Measurements from ENCODE around the gene DSCAML1.

The DSCAML1 gene, protein sequence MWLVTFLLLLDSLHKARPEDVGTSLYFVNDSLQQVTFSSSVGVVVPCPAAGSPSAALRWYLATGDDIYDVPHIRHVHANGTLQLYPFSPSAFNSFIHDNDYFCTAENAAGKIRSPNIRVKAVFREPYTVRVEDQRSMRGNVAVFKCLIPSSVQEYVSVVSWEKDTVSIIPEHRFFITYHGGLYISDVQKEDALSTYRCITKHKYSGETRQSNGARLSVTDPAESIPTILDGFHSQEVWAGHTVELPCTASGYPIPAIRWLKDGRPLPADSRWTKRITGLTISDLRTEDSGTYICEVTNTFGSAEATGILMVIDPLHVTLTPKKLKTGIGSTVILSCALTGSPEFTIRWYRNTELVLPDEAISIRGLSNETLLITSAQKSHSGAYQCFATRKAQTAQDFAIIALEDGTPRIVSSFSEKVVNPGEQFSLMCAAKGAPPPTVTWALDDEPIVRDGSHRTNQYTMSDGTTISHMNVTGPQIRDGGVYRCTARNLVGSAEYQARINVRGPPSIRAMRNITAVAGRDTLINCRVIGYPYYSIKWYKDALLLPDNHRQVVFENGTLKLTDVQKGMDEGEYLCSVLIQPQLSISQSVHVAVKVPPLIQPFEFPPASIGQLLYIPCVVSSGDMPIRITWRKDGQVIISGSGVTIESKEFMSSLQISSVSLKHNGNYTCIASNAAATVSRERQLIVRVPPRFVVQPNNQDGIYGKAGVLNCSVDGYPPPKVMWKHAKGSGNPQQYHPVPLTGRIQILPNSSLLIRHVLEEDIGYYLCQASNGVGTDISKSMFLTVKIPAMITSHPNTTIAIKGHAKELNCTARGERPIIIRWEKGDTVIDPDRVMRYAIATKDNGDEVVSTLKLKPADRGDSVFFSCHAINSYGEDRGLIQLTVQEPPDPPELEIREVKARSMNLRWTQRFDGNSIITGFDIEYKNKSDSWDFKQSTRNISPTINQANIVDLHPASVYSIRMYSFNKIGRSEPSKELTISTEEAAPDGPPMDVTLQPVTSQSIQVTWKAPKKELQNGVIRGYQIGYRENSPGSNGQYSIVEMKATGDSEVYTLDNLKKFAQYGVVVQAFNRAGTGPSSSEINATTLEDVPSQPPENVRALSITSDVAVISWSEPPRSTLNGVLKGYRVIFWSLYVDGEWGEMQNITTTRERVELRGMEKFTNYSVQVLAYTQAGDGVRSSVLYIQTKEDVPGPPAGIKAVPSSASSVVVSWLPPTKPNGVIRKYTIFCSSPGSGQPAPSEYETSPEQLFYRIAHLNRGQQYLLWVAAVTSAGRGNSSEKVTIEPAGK (N-terminal part only)

DNA sequence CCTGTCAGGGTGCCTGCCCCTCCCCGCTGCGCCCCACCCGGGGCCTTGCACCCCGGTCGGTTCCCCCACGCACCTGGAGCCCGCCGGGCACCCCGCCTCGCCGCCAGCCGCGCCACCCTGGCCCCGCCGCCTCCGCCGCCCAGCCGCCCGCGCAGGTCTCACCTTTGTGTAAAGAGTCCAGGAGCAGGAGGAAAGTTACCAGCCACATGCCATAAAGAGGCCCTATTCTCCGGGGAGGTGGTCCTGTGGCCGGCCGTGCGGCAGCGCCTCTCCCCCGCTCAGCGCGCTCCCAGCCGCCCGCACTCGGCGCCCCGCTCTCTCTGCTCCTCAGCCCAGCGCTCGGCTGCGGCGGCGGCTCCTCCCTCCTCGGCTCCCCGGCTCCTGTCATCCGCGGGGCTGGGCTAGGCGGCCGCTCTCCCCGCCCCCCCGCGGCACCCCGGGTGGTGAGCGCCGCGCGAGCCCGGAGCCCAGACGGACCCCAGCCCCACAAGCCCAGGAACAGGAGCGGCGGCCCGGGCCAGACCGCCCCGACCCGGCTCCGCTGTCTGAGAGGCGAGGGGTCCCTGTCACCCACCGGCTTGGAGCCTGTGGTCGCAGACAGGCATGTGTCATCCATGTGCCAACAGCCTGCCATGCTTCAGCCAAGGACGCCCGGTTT is at the start of gene DSCAML1:
DSCAML1 (minus strand) TSS at position 345 of the 658 bp plus-strand sequence; CDS start at position 208, 137 bp downstream.
- DNase-seq, result peak; percentile 21

DNA sequence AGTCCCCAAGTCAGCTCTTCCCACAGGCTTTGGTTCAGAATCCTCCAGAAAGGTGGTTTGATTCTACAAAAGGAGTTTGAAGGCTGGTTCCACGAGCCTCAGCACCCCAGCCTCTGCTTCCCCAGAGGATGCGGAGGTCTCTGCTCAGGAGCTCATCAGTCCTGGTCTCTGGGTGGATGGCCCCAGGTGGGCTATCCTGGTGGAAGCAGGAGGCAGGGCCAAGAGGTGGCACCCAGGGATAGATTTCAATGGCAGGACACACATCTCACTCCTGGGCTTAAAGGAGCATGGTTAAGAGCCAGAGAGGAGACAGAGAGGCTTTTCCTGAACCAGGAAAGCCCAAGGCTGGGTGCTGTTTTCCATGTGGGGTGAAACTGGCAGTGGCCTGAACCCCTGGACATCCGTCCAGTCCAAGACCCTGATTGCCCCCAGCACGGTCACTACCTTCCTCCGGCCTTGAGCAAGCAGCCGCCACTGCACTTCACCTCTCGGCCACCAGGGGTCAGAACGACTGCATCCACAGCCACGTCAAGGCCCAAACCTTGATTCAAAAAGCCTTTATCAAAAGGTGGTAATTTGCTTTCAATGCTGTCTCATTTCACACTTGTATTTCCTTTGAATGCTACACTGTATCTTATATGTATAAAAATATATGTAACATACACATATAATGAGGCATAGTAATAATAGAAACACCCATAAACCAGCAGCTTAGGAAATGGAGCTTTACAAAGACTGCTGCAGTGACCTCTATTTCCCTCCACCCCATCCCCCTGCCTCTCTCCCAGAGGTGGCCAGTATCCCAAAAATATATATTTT is 46.9 kb upstream of the DSCAML1 start:
- DNase-seq, result peak; percentile 80

DNA sequence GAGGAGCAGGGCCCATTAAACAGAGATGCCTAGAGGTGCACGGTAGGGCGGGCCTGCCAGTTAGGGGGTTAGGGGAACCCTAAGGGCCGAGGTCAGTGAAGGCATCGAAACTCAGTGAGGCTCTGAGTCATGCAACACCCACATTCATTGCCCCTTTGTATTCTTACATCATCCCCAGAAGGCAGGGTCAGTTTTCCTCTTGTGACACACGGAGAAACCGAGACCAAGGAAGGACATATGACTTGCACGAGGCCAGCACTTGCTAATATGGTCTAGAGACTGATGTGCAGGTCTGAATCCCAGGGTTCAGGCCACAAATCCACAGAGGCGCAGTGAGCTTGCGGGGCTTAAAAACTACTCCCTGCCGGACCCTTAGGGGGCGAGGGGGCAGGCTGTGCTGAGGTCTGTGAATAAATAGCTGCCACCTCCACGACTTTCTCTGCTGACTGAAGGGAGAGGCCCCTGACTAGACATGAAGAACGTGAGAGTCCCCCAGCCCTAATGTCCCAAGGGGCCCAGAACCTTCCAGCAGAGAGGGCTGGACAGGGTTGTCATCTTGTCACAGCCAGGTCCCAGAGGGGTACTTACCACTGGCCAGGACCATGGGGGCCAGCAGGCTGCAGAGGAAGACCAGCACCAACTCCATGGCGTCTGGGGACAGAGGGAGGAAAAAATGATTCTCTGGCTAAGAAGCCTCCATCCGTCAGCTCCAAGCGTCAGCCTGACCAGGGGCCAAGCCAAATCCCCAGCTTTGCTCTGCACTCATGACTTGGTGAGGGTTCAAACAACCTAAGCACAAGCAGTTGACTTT is 45.3 kb upstream of the DSCAML1 start:
- no peak for DNase-seq

DNA sequence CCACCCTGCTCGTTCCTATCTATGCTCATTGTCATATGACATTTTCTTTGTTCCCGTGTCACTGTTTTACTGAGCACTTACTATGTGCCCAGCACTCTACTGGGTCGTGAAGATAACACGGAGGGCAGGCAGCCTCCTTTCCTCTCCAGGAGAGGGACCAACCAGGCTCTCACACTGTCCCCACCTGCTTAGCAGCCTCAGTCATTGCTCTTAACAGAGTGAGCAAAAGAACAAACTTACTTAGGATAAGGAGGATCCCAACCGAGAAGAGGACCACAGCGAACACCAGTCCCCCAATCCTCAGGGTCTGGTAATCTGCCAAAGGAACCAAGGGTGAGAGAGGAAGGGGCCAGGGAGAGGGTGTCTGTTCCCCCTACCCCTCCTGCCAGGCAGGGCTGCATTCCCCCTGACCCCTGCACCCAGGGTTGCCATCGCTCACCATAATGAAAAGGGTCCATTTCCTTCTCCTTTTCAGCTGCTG is 44.6 kb upstream of the DSCAML1 start:
- no peak for DNase-seq

DNA sequence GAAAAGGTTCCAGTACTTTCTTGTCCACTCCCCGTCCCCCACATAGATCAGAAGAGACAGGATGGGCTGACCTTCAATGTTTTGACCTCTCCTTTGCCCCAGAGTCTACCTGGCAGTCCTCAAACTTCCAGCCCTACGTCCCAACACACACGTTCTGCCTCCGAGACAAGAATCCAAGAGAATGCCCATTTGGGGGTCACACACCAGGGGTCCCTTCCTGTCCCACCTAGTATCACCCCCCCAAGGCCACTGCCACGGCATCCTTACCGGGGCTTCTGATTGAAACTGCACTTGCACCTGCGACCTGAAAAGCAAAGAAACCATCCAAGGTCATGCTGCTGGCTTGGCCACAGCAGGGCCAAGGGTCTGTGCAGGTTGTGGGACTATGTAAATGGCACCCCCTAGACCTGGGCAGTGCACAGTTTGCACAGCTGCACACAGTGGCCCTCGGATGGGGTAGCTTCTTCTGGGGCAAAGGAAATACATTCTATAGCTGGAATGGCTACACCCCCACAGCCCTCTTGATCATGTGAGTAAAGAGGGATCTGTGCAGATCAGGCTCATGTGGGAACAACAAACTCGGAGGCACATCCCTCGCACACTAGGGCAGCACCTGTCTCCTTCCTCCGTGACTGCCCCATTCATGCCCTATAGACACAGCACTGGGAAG is 44.0 kb upstream of the DSCAML1 start:
- no peak for DNase-seq

DNA sequence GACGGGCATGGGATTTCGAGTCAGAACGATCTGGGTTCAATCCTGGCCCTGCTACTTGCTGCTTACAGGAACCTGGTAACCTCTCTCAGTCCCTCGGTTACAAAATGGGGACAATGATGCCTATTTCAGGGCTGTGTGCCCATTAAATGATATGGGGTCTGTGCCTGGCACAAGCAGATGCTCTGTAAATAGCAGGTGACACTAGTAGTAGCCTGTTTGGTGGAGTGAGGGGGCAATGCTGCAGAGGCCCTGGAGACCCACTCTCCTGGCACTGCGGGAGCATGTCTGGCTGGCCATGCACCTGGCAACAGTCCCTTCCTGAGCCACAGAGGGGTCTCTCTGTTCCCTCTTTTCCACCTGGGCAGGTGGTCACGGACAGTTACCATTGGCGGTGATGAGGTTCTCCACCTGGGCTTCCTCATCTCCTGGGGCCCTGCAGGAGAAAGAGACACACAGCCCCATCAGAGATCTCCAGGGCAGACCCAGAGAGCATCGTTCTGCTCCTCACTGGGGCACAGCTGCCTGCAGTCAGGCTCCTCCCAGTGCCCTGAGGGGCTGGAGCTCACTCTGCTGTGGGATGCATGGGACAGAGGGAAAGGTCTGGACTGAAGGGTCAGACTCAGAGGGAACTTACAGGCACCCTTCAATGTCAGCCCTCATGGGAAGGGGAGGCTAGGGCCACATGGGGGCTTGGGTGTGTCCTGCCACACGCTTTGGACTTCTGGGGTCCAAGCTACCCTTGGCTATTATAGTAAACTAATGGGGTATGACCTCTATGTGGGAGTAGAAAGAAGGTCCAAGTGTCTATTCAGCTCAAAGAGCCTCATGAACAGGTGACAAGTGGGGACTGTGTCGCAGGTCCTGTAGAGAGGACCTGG is 43.2 kb upstream of the DSCAML1 start:
- no peak for DNase-seq

DNA sequence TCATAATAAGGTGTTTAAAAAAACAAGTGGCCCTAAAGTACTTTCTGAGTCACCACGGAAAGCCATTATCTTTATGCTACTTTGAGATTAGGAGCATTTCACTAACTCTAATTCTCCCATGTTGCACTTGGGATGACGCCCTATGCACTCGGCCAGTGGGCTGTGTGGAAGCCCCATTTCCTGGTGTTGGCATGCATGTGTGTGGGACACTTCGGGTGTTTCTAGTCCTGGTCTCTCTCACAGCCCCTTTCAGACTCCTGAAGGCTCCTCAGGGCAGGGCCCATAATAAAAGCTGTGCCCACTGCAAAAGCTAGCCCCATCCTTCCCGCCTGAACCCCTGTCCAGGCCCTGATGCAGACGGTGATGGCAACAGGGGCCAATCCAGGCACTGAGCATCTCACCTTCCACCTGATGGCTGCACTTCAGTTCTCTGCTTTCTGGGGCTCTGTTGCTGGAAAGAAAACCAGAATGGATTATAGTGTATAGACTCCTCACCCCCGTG is 42.4 kb upstream of the DSCAML1 start:
- DNase-seq, result no peak

DNA sequence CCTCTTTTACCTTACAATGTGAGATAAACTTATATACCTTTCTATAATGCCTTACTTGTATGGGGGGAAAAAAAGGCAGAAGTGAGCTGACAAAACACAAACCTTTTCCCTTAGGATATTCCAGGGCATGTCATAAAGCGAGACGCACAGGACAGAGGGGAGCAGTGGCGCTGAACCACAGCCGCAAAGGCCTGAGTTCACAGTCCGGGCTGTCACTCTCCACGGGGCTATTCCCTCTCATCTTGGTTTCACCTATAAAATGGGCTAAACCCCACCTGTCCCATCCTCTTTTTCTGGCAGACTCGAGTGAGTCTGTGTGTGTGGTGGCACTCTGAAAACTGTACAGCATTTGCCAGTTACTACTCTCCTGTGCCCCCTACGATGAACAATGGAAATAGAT is 41.9 kb upstream of the DSCAML1 start:
- DNase-seq, result no peak

DNA sequence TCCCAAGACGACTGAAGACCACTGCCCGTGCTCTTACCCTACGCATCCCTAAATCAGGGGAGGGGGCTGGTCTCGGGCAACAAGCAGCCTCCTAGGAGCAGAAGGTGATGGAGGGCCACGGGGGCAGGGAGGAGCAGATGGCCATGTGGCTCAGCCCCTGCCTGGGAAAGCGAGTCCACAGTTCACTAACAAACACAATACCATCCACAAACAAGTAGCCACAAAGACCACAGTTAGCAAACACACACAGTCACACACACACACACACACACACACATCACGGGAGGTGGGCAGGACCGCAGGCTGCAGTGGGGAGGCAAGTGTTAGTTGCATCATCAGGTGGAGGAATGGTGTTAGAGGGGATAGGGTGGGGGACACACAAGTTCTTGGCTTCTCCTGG is 40.8 kb upstream of the DSCAML1 start:
- DNase-seq, result no peak

DNA sequence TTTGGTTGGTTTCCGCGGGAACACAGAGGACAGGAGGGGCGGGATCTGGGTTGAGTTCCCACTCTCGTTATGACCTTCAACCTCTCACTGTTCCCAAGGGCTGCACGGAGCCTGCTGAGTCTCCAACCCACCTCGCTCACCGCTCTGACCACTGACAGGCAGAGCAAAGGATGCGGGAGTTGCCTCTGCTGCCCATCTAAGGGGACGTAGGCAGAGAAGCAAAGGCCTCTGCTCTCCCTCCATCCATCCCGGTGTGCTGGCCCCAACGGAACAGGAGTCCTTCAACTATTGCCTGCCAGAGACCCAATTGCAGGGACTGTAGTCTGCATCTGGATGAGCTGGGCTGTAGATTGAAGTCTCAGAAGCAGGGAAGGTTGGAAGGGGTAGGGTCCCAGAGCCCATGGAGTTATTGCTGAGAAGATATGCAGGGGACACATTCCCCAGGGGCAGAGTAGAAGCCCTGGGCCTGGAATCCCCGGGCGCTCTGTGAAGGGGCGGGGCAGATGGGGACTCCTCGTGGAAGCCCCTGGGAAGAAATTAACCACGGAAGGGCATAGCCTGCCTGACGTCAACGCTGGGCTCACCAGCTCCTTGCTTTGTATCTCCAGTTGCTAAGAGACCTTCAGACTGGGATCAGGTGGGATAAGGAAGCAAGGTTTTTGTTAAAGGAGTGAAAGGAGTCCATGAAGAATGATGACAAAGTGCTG is 40.2 kb upstream of the DSCAML1 start:
- no peak for DNase-seq

DNA sequence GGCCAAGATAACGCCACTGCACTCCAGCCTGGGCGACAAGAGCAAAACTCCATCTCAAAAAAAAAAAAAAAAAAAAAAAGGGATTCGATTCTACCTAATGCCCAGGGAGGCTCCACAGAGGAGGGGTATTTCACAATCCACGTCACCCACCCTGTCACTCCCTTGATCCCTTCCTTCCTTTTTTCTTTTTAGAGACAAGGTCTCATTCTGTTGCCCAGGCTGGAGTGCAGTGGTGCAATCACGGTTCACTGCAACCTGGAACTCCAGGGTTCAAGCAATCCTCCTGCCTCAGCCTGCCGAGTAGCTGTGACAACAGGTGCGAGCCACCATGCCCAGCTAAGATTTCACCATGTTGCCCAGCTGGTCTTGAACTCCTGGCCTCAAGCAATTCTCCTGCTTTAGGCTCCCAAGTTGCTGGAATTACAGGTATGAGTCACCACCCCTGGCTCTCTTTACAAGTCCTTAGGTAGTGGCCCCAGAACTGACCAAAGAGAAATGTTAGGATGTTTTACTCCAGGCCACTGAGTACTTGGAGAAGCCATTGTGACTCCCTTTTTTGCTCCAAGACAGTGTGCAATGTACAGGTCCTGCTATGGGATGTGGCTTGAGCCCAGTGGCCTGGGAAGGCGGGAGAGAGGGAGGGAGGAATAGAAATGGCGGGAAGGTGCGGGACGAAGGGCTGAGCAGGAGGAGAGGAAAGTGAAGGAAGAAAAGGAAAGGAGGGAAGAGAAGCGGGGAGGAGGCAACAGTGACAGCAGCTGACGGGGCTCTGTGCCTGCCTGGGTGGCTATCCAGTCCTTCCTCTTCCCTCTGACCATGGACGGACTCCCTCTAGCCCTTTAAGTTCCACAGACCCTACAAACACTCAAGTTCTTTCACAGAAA is 39.3 kb upstream of the DSCAML1 start:
- no peak for DNase-seq

DNA sequence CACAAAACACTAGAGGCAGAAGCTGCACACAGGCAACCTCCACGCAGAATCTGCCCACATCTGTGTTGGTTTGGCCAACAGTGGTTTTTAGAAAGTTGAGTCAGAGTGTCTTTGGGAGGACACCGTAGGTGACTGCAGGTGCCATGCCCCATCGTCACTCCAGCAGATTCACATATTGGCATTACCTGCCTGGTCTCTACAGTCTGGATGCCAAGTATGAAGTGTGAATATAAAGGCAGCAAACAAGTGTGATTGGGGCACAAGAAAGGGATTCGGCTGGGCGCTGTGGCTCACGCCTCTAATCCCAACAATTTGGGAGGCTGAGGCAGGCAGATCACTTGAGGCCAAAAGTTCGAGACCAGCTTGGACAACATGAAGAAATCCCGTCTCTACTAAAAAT is 38.6 kb upstream of the DSCAML1 start:
- no peak for DNase-seq

DNA sequence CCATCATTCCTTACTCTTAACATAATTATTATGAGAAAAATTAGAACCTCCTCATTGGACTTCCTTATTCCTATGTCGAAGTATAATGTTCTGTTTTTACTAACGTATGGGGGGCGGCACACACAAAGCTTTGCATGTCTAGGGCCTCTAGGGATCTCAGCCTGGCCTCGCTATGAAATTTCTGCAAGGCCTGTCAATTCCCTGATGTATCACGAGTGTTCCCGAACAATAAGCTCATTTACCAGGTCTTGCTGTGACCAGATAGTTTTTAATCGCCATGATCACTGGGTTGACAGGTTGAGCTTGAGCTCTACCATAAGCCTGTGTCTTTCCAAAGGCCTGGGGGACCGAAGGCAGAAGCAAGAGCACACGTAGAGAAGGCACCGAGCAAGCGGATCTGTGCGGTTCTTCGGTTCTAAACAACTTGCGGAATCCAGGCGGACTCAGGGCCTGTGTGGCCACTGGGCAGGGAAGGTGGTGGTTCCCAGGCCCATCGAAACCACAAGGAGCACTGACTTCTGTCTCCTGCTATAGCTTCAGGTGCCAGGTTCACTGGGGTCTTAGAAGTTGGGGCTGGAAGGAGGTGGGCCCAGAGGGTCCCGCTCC is 37.9 kb upstream of the DSCAML1 start:
- DNase-seq, result no peak

DNA sequence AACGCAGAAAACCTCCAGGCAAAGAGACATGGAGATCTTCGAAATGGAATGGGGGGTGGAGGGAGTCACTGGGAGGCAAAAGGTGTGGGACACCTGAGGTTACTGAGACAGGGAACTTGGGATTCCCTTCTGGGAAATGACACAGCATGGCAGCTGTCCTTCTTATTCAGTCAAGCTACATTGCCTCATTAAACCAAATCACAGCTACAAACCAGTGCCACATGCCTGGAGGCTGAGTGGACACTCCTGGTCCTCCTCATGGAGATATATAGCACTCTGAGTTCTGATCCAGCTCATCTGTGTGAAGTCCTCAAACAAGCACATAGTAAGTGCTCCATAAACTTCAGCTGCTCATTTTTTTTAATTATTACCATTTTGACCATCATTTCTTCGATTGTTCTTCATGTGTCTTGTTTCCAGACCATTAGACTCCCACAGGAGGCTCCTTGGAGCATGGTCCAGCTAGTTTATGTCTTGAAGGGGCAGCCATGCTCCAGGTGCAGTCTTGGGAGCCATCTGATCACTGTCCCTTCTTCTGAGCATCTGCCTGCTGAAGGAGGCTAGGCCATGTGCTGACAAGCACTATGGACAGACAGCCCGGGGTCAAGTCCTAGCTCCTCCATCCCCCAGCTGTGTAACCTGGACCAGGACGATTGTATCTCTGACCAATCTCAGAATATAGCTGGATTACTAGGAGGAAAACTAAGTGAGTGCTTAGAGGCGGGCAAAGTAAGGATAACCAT is 37.2 kb upstream of the DSCAML1 start:
- no peak for DNase-seq

DNA sequence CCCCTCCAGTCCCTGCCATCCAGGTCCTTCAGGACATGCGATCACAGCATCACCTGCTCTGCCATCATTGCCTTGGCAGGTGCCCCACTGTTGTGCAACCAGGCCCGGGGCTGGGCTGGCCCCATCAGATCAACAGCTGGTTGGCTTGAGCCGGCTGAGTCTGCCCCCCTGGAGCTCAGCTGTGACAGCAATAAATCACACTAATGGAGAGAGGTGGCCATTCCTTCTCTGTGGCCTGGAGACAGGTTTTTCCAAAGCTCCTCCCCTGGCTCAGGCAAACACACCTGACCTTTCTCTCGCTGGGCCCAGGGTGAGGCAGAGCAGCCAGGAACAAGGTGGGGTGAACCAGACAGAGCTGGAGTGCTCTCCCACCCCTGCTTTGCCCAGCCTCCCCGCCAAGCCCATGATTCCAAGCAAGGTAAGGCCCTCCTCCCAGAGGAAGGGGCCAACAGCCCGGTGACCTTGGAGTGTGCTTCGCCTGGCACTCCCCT is 36.4 kb upstream of the DSCAML1 start:
- no peak for DNase-seq

DNA sequence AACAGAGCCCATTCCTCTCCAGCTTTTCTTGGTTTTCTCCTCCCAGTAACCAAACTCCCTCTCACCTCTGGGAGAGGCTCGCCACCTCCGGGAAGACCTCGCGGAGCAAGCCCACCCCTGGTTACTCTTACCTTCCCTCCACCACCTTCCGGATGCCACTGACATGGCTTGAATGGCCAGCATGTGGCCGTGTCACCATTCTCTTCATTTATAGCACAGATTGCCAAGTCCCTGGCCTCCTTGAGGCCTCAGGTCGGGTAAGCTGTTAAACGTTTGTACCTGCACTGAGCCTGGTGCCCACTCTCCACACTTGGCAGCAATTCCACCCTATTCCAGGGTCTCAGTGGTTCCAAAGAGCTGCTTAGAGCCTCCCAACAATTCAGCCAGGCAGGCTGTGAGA is 35.5 kb upstream of the DSCAML1 start:
- DNase-seq, result no peak
